Activated T-cell treated with anti-CD3 and anti-CD28 coated beads for 4 hours (primary cell): ENCODE data around the gene ADPGK.
A peak's percentile ranks its signal among the peaks of the same experiment; 100 is the strongest.
"Not testable (repeated sequence)": the region's sequence is repeated elsewhere in the genome, so short reads cannot be mapped to it uniquely, and the experiment has no call there.

Experiments
- DNase-seq: peaks from one replicate; pipeline ENCODE4 v3.0.0-alpha.2; 2020

Gene ADPGK

GRCh38 chr15:72737723-72738122 is 45.8 kb downstream of the ADPGK start:
- DNase-seq: no peak

GRCh38 chr15:72737061-72737460 is 46.5 kb downstream of the ADPGK start:
- no peak for DNase-seq

GRCh38 chr15:72735111-72735510 is 48.4 kb downstream of the ADPGK start:
- DNase-seq: no peak

GRCh38 chr15:72733941-72734738 is 49.4 kb downstream of the ADPGK start:
- no peak for DNase-seq

GRCh38 chr15:72732516-72732915 is 51.0 kb downstream of the ADPGK start:
- no peak for DNase-seq

GRCh38 chr15:72732086-72732485 is 51.5 kb downstream of the ADPGK start:
- no peak for DNase-seq

- DNase-seq: no peak
Measured at GRCh38 chr15:72728821-72729220, 54.7 kb downstream of the ADPGK start.

GRCh38 chr15:72728249-72728648 is 55.3 kb downstream of the ADPGK start:
- not testable (repeated sequence) for DNase-seq

- no peak for DNase-seq
Measured at GRCh38 chr15:72727154-72727553, 56.4 kb downstream of the ADPGK start.

GRCh38 chr15:72725851-72726250 is 57.7 kb downstream of the ADPGK start:
- not testable (repeated sequence) for DNase-seq

GRCh38 chr15:72725446-72725845 is 58.1 kb downstream of the ADPGK start:
- no peak for DNase-seq

GRCh38 chr15:72724028-72724427 is 59.5 kb downstream of the ADPGK start:
- DNase-seq: no peak

- DNase-seq: peak; percentile 64
Measured at GRCh38 chr15:72722071-72722696, 61.4 kb downstream of the ADPGK start.

- not testable (repeated sequence) for DNase-seq
Measured at GRCh38 chr15:72708551-72709303, 74.8 kb downstream of the ADPGK start.

GRCh38 chr15:72706266-72706665 is 77.3 kb downstream of the ADPGK start:
- no peak for DNase-seq
